GM19467 (cell line): ENCODE measurements around the gene CCNG1.
A peak's percentile ranks its signal among the peaks of the same experiment; 100 is the strongest.
"Not testable (repeated sequence)": the region's sequence is repeated elsewhere in the genome, so short reads cannot be mapped to it uniquely, and the experiment has no call there.

ENCODE experiments used
- ATAC-seq: cut with Tn5 transposase; IDR thresholded peaks from one replicate; pipeline ENCODE4 v1.9.1; 2021; ENCODE audit warnings: mild to moderate bottlenecking, moderate library complexity; ENCODE audit not compliant: unreplicated experiment

The CCNG1 gene, protein sequence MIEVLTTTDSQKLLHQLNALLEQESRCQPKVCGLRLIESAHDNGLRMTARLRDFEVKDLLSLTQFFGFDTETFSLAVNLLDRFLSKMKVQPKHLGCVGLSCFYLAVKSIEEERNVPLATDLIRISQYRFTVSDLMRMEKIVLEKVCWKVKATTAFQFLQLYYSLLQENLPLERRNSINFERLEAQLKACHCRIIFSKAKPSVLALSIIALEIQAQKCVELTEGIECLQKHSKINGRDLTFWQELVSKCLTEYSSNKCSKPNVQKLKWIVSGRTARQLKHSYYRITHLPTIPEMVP

GRCh38 chr5:163437309-163438182 is at the start of gene CCNG1:
Gene CCNG1 (plus strand): TSS chr5:163437595. CDS start chr5:163439257, 1,662 bp downstream.
- ATAC-seq = peak; percentile 96

DNA sequence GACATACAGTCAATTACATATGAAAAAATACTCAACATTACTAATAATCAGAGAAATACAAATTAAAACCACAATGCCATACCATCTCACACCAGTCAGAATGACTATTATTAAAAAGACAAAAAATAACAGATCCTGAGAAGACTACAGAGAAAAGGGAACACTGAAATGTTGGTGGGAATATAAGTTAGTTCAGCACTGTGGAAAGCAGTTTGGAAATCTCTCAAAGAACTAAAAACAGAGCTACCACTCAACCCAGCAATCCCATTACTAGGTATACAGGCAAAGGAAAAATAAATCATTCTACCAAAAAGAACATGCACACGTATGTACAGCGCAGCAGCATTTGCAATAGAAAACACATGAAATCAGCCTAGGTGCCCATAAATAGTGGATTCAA is 41.6 kb upstream of the CCNG1 start:
- ATAC-seq = no peak

DNA sequence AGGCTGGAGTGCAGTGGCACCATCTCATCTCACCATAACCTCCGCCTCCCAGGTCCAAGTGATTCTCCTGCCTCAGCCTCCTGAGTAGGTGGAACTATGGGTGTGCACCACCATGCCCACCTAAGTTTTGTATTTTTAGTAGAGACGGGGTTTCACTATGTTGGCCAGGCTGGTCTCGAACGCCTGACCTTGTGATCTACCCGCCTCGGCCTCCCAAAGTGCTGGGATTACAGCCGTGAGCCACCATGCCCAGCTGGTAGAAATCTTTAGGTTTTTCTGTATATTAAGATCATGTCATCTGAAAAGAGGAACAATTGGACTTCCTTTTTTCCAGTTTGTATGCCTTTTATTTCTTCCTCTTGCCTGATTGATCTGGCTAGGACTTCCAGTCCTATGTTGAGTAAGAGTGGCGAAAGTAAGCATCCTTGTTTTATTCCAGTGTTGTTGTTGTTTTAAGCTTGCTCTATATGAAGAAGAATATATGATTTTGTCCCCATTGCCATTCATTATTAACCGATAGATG is 40.5 kb upstream of the CCNG1 start:
- ATAC-seq = not testable (repeated sequence)

GRCh38 chr5:163397354-163397753 is 40.0 kb upstream of the CCNG1 start:
- no peak for ATAC-seq

GRCh38 chr5:163399923-163400322 is 37.5 kb upstream of the CCNG1 start:
- ATAC-seq = no peak

DNA sequence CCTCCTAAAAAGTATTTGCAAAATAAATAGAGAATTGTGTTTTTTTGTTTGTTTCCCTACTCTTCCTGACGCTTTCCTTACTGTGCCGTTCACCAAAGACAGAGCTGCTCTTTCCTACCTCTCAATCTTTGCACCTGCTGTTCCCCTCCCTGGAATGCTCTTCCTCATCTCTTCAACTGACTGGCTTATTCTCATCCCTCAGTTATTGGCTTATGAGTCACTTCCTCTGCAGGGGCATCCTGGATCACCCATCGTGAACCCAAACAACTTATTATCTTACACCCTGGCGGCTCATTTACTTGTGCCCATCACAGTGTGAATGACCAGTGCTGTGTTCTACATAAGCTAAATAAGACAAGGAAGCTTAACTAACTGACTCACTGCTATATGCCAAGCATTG is 36.1 kb upstream of the CCNG1 start:
- no peak for ATAC-seq

DNA sequence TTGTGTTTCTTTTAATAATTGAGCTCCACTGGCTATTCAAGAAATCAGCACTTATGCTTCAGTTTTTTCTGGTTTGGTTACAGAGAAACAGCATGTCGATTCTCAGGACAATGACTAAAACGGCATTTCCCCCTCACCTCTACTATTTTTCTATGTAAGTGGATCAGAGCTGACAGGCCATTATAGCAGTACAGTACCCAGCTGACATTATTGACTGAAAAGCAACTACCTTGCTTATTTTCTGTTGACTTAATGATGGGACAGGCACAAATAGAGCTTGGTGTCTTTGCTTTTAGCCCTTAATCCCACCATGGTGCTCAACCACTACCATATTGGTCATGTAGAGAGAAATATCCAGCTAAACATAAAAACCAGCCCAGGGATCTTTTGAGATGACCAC is 35.4 kb upstream of the CCNG1 start:
- ATAC-seq = no peak

DNA sequence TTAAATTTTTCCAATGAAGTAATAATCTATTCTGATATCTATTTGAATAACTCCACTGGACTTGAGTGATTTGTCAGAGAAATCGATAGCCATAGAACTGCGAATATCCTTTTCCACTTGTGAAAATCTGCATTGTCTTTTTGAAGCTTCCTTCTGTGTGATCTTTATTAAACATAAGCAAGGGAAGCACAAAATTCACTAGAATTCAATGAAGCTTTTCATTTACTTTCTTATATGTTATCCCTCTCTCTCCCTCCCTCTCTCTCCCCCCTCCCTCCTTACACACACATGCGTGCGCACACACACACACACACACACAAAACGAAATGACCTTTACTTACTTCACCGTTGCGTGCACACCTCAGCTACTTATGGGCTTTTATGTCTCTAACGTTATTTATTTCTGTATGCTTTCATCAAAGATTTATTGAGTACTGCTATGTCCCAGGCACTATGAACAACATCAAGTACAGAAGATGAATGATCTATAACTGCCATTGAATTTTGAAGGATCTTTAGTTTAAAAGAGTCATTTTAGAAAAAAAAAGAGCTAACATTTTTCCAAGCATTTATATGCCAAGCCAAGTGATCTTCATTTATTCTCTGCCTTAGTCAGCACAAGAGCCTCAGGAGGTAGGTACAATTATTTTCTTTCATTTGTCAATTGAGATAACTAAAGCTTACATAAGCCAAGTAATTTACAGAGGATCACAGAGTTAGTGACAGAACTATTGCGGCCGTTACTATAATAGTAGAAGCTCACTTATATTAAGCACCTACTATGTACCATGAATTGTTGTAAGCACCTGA is 32.8 kb upstream of the CCNG1 start:
- no peak for ATAC-seq

GRCh38 chr5:163407034-163407655 is 30.2 kb upstream of the CCNG1 start:
- ATAC-seq = peak; percentile 82

DNA sequence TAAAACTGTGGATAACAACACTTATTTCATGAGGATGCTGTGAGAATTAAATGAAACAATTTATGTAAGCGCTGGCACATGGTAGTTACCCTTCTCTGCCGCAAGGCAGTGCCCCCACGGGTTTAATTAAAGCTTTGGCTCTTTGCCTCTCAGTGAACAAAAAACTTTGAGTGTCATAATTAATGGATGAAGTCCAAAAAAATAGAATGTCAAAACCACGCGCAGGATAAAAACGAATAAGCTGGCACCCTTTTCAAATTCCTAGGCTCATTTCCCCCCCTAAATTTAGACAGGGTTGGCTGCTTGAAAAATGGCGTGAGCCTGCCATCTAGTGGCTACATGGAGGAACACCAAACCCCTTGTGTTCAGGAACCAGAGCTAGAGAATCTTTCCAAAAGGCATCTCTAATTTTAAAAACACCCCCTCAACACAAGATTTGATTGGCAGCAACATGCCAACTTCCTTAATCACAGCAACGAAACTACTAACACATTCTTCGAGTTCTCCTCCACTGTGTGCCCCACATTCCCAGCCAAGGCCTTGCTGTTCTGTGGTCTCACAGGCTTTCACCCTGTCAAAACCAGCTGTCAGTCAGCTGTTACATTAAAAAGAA is 29.0 kb upstream of the CCNG1 start:
- peak; percentile 55 for ATAC-seq

DNA sequence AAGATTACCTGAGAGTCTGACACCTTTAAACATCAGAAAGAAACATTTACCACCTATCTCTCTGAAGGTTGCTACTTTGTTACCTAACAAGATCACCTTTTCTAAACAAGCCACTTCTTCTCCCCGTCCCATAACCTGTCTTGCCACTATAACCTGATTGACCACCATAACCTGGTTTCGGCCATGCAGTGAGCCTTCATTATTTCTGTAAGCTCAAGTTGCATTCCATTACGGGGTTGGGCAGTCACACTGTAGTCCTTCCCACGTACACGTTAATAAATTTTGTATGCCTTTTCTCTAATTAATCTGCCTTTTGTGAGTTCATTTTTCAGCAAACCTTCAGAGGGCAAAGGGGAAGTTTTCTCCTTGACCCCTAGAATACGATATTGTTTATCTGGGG is 28.0 kb upstream of the CCNG1 start:
- ATAC-seq = no peak

GRCh38 chr5:163410505-163410904 is 26.9 kb upstream of the CCNG1 start:
- no peak for ATAC-seq

DNA sequence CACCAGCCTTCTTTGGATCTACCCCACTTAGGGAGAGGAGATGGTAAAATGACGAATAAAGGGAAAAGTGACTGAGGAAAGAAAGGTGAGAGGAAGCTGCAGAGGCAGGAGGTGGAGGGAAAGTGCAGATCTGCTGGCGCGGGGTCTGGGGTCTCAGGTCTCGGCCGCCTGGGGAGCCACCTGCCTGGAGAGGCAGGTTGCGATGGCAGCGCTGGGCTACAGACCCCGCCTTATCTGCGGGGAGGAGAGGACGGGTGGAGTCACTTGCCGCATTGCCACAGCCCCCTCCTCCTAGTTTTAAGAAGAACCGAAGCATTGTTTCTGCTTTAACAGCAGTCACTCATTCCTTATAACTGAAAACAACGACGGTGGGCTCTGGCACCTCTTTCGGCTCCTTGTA is 21.7 kb upstream of the CCNG1 start:
- not testable (repeated sequence) for ATAC-seq

GRCh38 chr5:163424836-163425235 is 12.6 kb upstream of the CCNG1 start:
- no peak for ATAC-seq

- not testable (repeated sequence) for ATAC-seq
Observed at GRCh38 chr5:163426128-163426527, 11.3 kb upstream of the CCNG1 start.

GRCh38 chr5:163432544-163432943 is 4.9 kb upstream of the CCNG1 start:
- no peak for ATAC-seq

DNA sequence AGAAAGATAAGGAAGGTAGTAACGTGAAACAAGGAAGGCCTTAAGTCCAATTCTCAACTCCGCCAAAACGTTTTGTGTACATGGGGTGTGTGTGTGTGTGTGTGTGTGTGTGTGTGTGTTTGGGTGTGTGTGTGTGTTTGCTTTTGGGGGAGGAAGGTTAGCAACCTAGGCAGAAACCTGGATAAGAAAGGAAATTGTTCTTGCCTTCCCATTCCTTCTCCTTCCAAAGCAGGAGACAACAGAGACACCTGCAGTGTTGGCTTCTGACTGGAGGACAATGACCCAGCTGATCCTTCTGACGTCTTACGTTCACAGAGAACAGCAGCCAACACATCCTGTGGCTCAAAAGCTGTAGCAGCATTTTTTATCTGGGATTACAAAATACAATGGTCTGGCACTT is 4.1 kb upstream of the CCNG1 start:
- ATAC-seq = no peak

DNA sequence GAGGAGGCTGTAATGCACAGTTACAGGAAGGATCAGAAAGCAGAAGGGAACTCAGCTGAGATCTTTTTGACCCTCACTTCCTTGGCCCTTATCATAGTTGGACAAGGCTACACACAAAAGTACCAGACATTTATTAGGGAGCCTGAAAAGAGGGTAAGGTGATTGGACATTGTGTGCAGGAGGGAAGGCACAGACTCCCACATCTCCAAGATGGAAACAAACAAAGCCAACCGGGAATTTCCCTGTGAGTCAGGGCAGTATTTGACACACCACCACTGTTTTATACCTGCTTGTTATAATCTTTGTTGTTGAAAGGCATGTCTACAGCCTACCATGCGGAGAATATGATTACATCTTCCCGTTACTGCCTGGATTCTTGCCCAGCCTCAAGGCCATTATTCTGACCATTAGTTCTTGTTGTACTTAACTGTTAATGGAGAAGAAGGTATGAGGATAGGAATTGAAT is 3.0 kb upstream of the CCNG1 start:
- no peak for ATAC-seq

GRCh38 chr5:163436515-163436914 is 880 bp upstream of the CCNG1 start:
- no peak for ATAC-seq

DNA sequence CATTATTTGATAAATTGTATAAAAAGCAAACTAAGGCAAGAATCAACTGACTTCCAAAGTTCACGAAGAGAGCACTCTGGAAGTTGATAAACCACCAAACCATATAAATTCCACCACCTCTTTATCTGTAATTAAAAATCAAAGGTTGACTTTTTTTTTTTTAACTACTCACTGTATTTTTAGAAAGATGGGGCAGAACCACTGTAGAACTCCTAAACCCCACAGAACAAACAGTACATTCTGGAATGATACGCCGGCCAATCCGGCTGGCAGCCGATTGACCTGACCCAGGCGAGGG is 435 bp upstream of the CCNG1 start:
- no peak for ATAC-seq
